Tibial nerve (tissue), 4 donors: ENCODE data around the gene FTH1. TPM values are rescaled to one million over a fixed set of nuclear protein-coding genes. Genes with fewer than 3 reads are reported as not detected.

ENCODE experiments used
- DNase-seq, 2 donors: peaks; one replicate each; pipeline ENCODE4 v3.0.0-alpha.2; 2019; ENCODE audit warnings: low spot score in 2 of 2
- H3K27ac ChIP-seq, 4 donors: fragments of 200-600 bp; sonication (generic) in 3 of 4; one replicate each; pipeline ENCODE4 v1.5.1; 2017 to 2019; ENCODE audit warnings: mild to moderate bottlenecking in 1 of 4
- H3K27me3 ChIP-seq, 2 donors: fragments of 200-600 bp; sonication (generic) in 1 of 2; one replicate each; pipeline versions ENCODE4 v1.5.1 to v1.6.0; 2017 to 2019
- H3K36me3 ChIP-seq, 3 donors: fragments of 200-600 bp; sonication (generic); one replicate each; pipeline ENCODE4 v1.5.1; 2018 to 2019
- H3K4me1 ChIP-seq, 4 donors: fragments of 200-600 bp; sonication (generic) in 3 of 4; one replicate each; pipeline ENCODE4 v1.5.1; 2017 to 2019
- H3K4me3 ChIP-seq, 4 donors: fragments of 200-600 bp; sonication (generic) in 3 of 4; one replicate each; pipeline ENCODE4 v1.5.1; 2017 to 2019; ENCODE audit warnings: mild to moderate bottlenecking in 1 of 4, moderate library complexity in 1 of 4
- H3K9me3 ChIP-seq, 4 donors: fragments of 200-600 bp; sonication (generic) in 3 of 4; one replicate each; pipeline ENCODE4 v1.5.1; 2017 to 2019
- EP300 ChIP-seq, 2 donors: sonication (generic); formaldehyde crosslinking; IDR thresholded peaks; one replicate each; pipeline ENCODE4 v1.6.1; 2017; ENCODE audit warnings: antibody characterized with exemption in 2 of 2, mild to moderate bottlenecking in 1 of 2
- POLR2A ChIP-seq, 2 donors: fragments of 450-650 bp; IDR thresholded peaks; one replicate each; pipeline ENCODE4 v1.6.1; 2017; ENCODE audit warnings: antibody characterized with exemption in 2 of 2, mild to moderate bottlenecking in 2 of 2, moderate library complexity in 2 of 2
- WGBS, 2 donors: methylation state at CpG; one replicate each; pipeline ENCODE4 v1.1.5; 2018; 5-methylcytosine and 5-hydroxymethylcytosine counted together
- total RNA-seq, 4 donors: library from RNA; depleted of rRNA; stranded (reverse); fragments of >200 nt; gene quantifications; one replicate each; pipeline ENCODE4 v1.1.0, GENCODE V29; 2016
- TF ChIP-seq, protein P1 (sequence below), 5 experiments: fragments of 200-600 bp in 3 of 5; fragments of 450-650 bp in 2 of 5; sonication (generic) in 3 of 5; IDR thresholded peaks; one replicate each; pipeline ENCODE4 v1.5.1; 2016 to 2019; ENCODE audit warnings: antibody characterized with exemption in 5 of 5, mild to moderate bottlenecking in 3 of 5, moderate library complexity in 2 of 5

Gene FTH1
- total RNA-seq, 4 donors from 2014 or later: 3,872 to 5,003 (median 4,779) TPM

DNA sequence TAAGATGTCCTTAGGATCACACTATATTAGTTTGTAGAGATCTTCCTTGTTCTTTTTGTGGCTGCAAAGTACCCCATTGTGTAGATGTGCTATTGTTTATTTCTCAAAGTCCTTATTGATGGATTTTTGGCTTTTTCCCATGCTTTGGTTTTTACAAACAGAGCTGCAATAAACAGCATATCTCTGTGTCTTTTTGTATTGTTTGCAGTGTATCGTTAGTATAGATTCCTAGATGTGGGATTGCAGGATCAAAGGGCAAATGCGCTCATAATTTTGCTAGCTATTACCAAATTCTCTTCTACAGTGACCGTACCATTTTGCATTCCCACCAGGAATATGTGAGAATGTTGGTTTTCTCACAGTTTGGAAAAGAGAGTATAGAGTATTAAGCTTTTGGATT lies 27.5 kb upstream of the FTH1 start:
- no peak for DNase-seq
- Histone ChIP-seq H3K4me1 (no peaks in the 10 kb centered on the region), H3K27me3 (no peaks in the 10 kb centered on the region), H3K4me3 (no peak overlapping the region), H3K27ac (no peak overlapping the region), H3K36me3 (no peaks in the 10 kb centered on the region), H3K9me3 (peaks cover 0 to 2% (median 0%) of the 10 kb centered on the region in 4 donors)
- TF ChIP-seq POLR2A (IDR thresholded peaks at IDR 0.05) (no peak), EP300 (IDR thresholded peaks at IDR 0.05) (no peak)
- TF ChIP-seq, protein P1, sequence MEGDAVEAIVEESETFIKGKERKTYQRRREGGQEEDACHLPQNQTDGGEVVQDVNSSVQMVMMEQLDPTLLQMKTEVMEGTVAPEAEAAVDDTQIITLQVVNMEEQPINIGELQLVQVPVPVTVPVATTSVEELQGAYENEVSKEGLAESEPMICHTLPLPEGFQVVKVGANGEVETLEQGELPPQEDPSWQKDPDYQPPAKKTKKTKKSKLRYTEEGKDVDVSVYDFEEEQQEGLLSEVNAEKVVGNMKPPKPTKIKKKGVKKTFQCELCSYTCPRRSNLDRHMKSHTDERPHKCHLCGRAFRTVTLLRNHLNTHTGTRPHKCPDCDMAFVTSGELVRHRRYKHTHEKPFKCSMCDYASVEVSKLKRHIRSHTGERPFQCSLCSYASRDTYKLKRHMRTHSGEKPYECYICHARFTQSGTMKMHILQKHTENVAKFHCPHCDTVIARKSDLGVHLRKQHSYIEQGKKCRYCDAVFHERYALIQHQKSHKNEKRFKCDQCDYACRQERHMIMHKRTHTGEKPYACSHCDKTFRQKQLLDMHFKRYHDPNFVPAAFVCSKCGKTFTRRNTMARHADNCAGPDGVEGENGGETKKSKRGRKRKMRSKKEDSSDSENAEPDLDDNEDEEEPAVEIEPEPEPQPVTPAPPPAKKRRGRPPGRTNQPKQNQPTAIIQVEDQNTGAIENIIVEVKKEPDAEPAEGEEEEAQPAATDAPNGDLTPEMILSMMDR (IDR thresholded peaks at IDR 0.05): no peak
- WGBS, 2 donors: 53 to 62% methylated on average over 3 of the region's 3 CpGs

DNA sequence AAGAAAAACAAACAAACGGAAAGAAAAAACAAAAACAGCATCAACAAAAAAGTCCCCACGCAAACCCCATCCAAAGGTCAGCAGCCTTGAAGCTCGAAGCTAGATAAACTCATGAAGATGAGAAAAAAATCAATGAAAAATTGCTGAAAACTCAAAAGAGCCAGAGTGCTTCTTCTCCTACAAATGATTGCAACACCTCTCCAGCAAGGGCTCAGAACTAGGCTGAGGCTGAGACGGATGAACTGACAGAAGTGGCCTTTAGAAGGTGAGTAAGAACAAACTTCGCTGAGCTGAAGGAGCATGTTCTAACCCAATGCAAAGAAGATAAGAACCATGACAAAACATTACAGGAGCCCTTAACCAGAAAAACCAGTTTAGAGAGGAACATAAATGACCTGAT lies 18.4 kb upstream of the FTH1 start:
- no peak for DNase-seq
- no peaks in the 10 kb centered on the region for H3K4me1 ChIP-seq
- no peaks in the 10 kb centered on the region for H3K36me3 ChIP-seq
- no peak overlapping the region for H3K27ac ChIP-seq
- no peak overlapping the region for H3K4me3 ChIP-seq
- H3K9me3 ChIP-seq: peaks cover 0 to 7% (median 0%) of the 10 kb centered on the region in 4 donors
- no peaks in the 10 kb centered on the region for H3K27me3 ChIP-seq
- 64 to 77% methylated on average over 5 of the region's 5 CpGs for WGBS, 2 donors
- no peak for TF ChIP-seq POLR2A (IDR thresholded peaks at IDR 0.05)
- TF ChIP-seq, protein P1 (IDR thresholded peaks at IDR 0.05): no peak
- TF ChIP-seq EP300 (IDR thresholded peaks at IDR 0.05): no peak

DNA sequence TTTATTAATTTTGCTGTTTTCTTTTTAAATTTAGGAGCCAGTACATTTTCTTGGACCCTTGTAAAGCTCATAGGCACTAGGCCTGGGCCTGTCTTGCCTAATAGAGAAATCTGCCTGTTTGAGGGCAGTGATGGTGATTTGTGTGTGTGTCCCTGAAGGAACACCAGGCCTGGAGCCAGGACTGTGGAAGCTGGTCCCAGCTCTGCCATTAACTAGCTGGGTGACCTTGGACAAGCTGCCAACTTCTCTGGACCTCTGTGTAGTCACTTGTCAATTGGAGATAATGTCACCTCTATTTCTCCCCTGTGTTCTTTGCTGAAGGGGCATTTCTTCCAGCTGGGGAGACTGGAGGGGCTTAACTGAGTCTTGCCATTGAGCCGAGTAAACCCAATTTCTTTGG lies 16.0 kb upstream of the FTH1 start:
- 100% methylated on average over 1 of the region's 1 CpG for WGBS, 2 donors
- TF ChIP-seq EP300 (IDR thresholded peaks at IDR 0.05): no peak
- no peak for TF ChIP-seq POLR2A (IDR thresholded peaks at IDR 0.05)
- TF ChIP-seq, protein P1 (IDR thresholded peaks at IDR 0.05): no peak

DNA sequence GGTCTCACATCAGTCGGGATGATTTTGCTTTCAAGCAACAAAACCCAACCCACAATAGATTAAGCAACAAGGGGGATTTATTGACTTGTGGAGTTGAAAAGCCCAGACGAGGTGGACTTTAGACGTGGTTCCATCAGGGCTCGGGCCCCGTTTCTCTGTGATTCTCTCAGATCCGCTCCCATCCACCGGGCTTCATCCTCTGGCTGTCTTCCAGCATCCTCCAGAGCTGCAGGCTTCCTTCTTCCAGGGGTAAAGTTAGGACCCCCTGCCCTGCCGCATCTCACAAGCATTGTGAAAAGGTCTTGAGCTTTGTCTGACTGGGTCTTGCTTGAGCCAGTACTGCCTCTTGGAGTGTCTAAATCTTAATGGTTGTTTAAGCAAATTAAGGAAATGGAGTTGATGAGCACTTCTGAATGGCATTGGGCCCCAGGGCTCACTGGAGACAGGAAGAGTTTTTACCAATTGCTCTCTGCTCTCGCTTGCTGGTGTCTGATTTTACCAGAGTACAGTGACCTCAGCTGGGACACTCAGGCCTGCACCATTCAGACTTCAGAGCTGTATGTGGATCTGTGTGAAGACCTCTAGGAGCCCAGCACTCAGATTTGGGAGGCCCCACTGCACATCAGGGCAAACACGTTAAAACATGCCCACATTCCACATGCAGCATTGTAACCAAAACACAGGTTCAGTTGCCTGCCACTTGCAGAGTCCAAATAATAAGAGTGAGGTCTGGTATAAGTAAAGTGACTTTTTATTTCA lies 13.5 kb upstream of the FTH1 start:
- no peak overlapping the region for H3K4me3 ChIP-seq
- DNase-seq: no peak
- 81 to 83% methylated on average over 10 of the region's 10 CpGs for WGBS, 2 donors
- no peak overlapping the region for H3K27ac ChIP-seq
- TF ChIP-seq, protein P1 (IDR thresholded peaks at IDR 0.05): no peak
- TF ChIP-seq POLR2A (IDR thresholded peaks at IDR 0.05) (no peak), EP300 (IDR thresholded peaks at IDR 0.05) (no peak)
- no peaks in the 10 kb centered on the region for H3K9me3 ChIP-seq
- H3K4me1 ChIP-seq: peaks cover 0 to 13% (median 0%) of the 10 kb centered on the region in 4 donors
- H3K36me3 ChIP-seq: no peaks in the 10 kb centered on the region
- no peaks in the 10 kb centered on the region for H3K27me3 ChIP-seq

More for the DNA sequence above, 16.0 kb upstream of the FTH1 start:
- H3K9me3 ChIP-seq: peaks cover 0 to 7% (median 0%) of the 10 kb centered on the region in 4 donors
- no peak overlapping the region for H3K4me3 ChIP-seq
- no peak for DNase-seq
- H3K36me3 ChIP-seq: no peaks in the 10 kb centered on the region
- H3K27ac ChIP-seq: no peak overlapping the region
- no peaks in the 10 kb centered on the region for H3K27me3 ChIP-seq
- peaks cover 0 to 6% (median 0%) of the 10 kb centered on the region in 4 donors for H3K4me1 ChIP-seq
